ENCODE results near the gene GFRA1.

The GFRA1 gene

GRCh38 chr10:116270771-116271592 lies 2.0 kb downstream of the GFRA1 start:
- DNase-seq = no peak

- DNase-seq = no peak
These were observed 2.8 kb downstream of the GFRA1 start for GRCh38 chr10:116270126-116270770.

DNA sequence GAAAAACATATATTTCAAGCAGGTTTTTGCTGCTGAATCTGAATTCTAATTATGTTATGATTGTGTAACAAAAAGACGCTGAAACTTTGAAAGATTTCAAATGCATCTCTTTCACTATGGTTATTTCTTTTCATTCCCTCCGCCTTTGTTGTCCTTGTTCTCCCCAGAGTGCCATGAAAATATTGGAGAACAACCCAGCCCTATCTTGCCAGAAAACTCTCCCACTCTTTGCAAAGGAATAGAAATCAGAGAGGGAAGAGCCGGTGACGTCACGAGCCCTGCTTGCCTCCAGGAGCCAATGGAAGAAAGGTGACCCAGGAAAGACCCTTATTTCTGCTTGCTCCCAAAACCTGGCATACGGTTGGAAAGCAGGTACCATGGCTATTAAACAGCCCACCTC lies 3.4 kb downstream of the GFRA1 start:
- no peak for DNase-seq

- DNase-seq = no peak
These were observed 4.0 kb downstream of the GFRA1 start for GRCh38 chr10:116268976-116269375.

DNA sequence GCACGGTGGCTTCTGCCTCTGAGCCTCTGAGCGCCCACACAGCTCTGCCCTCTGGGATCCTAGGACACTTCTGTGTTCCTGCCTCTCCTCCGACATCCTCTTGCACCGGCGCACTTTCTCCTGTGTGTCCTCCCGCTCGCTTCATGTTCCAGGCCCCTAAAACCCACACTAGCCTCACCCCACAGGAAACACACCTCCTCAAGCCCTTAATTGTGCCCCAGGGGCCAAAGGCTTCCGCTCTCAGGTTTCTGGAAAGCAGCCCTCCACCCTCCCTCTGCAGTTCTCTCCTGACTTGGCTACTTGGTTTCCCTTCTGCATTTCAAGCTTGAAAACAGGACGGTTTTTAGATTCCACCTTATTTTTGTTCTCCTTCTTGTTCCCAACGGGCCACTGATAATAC lies 7.3 kb downstream of the GFRA1 start:
- DNase-seq = no peak

DNA sequence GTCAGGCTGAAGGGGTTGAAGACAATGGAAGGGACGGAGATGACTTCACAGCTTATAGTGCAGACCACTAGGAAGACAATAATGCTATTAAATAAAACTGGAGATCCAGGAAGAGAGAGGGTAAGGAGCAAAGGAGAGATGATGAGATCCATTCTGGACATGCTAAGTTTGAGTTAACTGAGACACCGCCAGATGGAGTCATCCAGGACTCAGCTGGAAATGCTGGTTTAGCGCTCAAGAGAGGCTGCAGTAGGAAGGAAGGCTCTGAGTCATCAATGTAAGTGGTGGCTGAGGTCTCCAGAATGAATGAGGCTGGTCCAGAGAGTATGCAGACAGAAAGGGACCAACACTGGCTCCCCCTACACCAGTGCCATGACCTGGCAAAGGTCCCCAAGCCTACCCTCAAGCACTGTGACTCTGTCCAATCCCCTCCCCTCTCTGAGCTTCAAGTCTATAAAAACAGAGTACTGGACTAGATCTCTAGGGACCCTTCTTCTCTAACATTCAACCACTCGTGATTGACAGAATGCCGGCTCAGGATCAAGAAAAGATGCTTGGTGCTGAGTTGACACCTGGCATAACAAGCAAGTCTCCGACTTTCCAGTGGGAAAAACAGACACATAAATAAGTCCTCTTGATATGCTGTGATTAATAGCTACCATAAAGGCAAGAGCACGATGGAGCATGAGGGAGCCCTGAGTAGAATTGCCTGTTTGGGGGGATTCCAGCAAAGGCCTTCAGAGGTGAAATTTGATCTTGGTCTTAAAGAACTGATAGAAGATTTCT lies 8.9 kb downstream of the GFRA1 start:
- DNase-seq = no peak

GRCh38 chr10:116262678-116263077 lies 10.3 kb downstream of the GFRA1 start:
- no peak for DNase-seq

GRCh38 chr10:116260599-116260998 lies 12.4 kb downstream of the GFRA1 start:
- no peak for DNase-seq

GRCh38 chr10:116259638-116260037 lies 13.4 kb downstream of the GFRA1 start:
- DNase-seq = no peak

DNA sequence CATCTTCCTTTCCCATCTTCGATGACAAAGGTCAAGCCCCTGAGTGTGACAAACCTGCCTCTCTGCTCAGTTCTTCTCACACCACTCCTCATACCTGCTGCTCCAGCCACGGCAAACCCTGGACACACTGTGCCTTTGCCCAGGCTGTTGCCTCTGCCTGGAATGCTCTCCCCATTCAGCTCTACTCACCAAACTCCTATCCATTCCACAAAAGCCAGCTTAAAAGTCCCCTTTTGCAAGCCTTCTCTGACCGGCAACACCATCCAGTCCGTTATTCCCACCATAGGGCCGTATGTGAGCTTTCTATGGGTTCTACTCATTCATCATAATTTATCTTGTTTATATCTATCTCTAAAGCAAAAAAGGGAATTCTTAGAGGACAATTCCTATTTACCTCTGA lies 15.2 kb downstream of the GFRA1 start:
- DNase-seq = no peak

GRCh38 chr10:116256752-116257259 lies 16.2 kb downstream of the GFRA1 start:
- DNase-seq = no peak

DNA sequence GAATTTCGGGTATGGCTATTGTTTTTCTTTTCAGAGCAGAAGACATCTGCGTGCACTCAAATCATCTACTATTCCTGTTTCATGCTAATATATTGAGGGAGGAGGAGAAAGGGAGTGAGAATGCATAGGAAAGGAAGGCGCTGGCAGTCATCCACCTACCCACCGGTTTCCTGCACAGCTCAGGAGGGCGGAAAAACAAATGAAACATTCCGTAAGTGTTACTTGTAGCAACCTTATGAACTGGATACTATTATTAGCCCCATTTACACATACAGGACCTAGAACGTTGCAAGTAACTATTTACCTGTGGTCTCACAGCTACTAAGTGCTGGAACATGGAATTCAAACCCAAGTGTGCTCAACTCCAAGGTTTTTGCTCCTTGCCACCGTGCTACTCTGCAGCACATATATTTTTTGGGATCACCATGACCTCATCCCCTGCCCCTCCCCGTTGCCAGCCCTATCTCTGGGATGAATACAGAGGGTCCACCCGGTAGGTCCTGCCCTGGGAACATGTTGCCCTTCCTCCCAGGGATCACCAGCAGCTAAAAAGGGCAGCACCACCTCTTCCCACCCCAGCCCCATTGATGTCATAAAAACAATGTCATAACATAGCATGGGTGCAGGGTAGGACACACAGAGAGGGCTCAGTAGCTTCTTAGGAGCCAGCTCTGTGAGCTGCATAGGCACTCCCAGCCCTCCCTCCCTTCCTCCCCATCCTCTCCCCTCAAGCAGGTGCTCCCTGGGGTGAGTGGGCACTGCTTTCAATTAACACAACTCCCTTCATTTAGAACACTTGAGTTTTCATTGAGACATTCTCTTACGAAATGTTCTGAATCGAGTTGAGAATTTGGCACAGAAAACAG lies 16.9 kb downstream of the GFRA1 start:
- no peak for DNase-seq

DNA sequence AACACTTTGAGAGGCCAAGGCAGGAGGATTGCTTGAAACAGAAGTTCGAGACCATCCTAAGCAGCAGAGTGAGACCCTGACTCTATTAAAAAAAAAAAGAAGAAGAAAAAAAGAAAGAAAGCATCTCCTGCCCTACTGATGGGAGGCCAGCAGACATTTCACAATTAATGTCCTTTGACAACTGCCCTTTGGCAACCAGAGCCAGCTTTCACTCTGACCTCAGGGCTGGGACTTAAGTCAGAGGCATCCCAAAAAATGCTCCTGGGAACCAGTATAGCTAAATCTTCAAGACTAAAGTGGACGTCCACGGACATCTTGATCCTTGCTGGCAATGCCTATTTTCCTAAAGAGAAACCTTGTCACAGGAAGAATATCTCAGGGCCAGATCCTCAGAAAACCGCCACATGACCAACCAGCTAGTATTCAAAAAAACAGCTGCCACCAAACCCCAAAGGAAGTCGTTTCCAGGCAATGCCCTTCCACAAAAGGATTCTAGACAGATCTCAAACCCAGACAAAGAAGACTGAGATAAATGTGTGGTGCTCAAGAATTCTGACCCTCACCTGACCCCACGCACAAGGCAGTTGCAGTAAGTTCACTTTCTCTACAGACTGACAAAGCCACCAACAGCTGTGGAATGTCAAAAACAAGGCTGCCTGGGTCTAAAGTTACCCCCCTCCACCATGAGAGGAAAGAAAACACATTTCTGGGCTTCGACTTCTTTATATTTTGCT lies 18.4 kb downstream of the GFRA1 start:
- no peak for DNase-seq

DNA sequence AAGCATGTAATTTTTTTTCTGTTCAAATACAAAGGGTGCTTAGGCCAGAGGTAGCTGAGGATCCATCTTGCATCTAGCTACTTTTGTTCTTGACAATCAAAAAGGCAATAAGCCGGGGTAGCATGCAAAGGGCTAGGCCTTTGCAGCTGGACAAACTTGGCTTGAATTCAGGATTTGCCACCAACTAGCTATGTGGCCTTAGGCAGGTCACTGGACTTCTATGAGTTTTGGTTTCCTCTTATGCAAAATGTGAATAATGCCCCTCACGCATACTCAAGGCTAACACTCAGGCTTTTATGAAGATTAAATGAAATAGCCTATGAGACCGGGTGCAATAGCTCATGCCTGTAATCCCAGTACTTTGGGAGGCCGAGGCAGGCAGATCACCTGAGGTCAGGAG lies 19.3 kb downstream of the GFRA1 start:
- DNase-seq = no peak

DNA sequence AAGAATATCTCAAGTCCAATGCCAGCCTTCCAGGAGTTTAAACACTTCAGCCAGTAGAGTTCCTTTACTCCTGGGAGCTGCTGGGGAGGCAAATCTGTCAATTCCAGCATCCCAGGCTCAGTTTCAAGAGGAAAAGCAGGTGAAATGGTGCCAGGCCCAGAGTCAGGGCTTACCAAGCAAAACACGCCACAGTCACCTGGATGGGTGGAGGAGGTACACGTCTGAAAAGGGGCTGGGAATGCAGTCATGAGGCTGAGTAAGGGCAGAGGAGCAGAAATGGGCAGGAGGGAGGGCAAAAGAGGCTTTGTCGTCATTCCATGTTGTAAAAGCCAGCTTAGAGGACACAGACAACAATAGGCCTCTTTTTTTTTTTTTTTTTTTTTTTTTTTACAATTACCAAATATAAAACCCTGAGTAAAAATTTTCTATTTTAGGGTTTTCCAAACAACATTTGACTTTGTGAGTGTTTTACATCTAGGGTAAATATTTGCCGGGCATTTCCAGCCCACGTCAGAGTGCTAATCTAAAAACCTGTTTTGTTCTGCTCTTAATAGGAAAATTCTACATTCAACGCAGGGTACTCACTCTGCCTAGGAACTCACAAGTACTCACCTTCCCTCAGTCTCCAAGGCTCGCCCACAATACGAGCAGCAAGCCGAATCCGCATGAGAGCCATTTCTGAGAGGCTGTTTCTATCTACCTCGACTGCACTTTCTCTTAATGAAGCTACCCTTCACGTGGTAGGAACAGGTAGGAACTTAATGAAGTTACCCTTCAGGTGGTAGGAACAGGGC lies 21.2 kb downstream of the GFRA1 start:
- no peak for DNase-seq

DNA sequence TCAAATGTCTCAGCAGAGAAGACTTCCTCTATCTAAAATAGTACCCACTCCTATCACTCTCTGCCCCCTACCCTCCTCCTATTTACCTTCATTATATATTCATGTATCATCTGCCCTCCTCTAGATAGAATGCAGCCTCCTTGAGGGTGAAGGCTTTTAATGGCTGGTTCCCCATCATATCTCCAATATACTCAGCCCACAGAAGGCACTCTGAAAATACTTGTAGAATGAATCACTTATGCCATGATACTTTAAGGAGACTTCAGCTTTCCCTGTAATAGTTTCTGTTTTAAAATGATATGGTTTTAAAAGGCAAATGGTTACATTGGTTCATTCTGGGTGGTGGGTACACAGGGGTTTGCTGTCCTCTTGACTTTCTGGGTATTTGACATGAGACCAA lies 25.3 kb downstream of the GFRA1 start:
- DNase-seq = no peak

GRCh38 chr10:116246263-116246662 lies 26.7 kb downstream of the GFRA1 start:
- no peak for DNase-seq

DNA sequence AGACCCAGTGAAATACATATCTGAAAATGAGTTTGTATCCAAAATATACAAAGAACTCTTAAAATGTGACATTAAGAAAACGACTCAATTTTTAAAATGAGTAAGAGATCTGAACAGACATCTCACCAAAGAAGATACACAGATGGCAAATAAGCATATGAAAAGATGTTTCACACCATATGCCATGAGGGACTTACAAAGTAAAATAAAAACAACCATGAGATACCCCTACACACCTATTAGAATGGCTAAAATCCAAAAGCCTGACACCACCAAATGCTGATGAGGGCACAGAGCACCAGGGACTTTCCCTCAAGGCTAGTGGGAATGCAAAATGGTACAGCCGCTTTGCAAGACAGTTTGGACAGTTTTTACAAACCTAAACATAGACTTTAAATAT lies 27.9 kb downstream of the GFRA1 start:
- DNase-seq = no peak

DNA sequence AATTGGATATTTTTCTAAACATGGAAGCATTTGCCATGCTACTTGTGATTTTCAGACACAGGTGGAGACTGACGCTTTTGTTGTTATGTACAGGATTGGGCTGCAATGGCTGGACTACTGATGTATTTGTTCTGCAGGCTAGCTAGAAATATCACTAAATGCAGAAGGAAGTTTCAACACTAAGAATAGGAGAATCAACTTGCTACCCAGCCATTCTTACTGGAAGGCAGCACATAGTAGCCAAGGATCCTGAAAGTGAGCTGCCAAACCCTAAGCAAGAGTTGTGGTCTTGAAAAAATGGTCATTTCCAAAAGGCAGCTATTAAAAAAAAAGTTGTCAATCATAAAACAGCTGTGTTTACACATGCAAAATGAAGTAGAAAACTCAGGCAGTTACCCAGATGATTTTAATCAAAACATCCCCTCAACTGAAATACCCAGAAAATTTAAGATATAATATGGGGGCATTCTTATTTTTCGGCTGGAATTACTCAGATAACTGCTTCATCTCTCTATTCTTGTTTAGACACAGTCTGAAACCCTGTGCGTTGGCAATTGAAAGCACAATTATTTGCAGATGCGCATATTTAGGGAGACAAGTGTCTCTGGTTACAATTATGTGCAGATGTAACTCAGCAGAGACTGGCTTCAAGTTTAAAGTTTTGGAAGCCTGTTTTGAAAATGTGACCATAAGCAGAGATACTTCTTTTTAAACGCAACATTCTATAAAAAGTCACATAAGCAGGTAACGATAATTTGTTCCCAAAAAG lies 31.2 kb downstream of the GFRA1 start:
- no peak for DNase-seq

DNA sequence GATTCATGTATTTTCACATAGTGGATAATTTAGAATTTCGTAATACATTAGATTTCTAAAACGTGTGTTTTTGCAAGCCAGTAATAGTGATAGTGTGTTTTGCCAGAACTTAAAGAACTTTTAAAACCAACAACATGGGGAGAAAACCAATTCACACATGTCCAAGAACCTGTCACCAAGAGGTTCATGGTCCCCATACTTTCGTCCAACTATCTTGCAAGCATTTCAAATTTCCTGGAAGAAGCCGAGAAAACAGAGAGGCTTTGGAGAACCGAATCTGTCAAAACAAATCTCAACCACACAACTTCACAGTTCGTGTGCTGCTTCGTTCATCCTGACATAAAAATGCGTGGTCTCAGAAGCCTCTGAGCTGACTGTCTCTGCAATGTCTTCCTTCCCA lies 31.9 kb downstream of the GFRA1 start:
- DNase-seq = no peak
